OCI-LY7 (cell line): ENCODE results near the gene COL4A2. TPM values are rescaled to one million over a fixed set of nuclear protein-coding genes. Genes with fewer than 3 reads are reported as not detected.

ENCODE experiments used
- BruUV-seq: library from RNA; stranded (reverse); fragments of 400-500 nt; replicated peaks from 2 replicates; lab custom pipeline; 2021; lab: Mats Ljungman, UMichigan
- CTCF ChIA-PET: fragments of 300-600 bp; sonication (Branson Sonifier 250); formaldehyde crosslinking; loops from one replicate; lab custom pipeline; 2022; ENCODE audit warnings: antibody characterized with exemption; ENCODE audit not compliant: unreplicated experiment; lab: Charles Lee
- POLR2A ChIA-PET: fragments of 300-600 bp; sonication (Branson Sonifier 250); formaldehyde crosslinking; loops from one replicate; lab custom pipeline; 2022; ENCODE audit warnings: antibody characterized with exemption; lab: Charles Lee
- DNase-seq: peaks from one replicate; pipeline ENCODE4 v3.0.0-alpha.2; 2015; ENCODE audit warnings: low spot score
- H2AFZ ChIP-seq: fragments of 200-600 bp; sonication (generic), shearing (Covaris generic); 2 replicates; pipeline ENCODE4 v1.6.1; 2014; ENCODE audit warnings: mild to moderate bottlenecking, antibody characterized with exemption, low read length, moderate library complexity
- H3K27ac ChIP-seq: fragments of 200-600 bp; sonication (generic); 2 replicates; pipeline ENCODE4 v1.5.1; 2014; ENCODE audit warnings: mixed run types, low read depth, mild to moderate bottlenecking, moderate library complexity, low read length, inconsistent platforms; ENCODE audit not compliant: poor library complexity, severe bottlenecking
- H3K36me3 ChIP-seq: fragments of 200-600 bp; sonication (generic); 2 replicates; pipeline ENCODE4 v1.6.1; 2014; ENCODE audit warnings: mild to moderate bottlenecking, antibody characterized with exemption, low read length, moderate library complexity, mixed read lengths; ENCODE audit not compliant: insufficient read depth
- H3K4me1 ChIP-seq: fragments of 200-600 bp; sonication (generic); 2 replicates; pipeline ENCODE4 v1.5.1; 2014; ENCODE audit warnings: mild to moderate bottlenecking, low read length; ENCODE audit not compliant: insufficient read depth, poor library complexity, severe bottlenecking
- H3K4me2 ChIP-seq: fragments of 200-600 bp; sonication (generic); 2 replicates; pipeline ENCODE4 v1.6.1; 2014; ENCODE audit warnings: mild to moderate bottlenecking, low read length
- H3K4me3 ChIP-seq: fragments of 200-600 bp; sonication (generic); 2 replicates; pipeline ENCODE4 v1.5.1; 2014; ENCODE audit warnings: mild to moderate bottlenecking, low read depth, low read length; ENCODE audit not compliant: poor library complexity, severe bottlenecking
- H3K79me2 ChIP-seq: fragments of 200-600 bp; sonication (generic); 2 replicates; pipeline ENCODE4 v1.6.1; 2016; ENCODE audit warnings: low read depth, mild to moderate bottlenecking, low read length, moderate library complexity, mixed read lengths; ENCODE audit not compliant: insufficient read depth
- H3K9me2 ChIP-seq: fragments of 200-600 bp; sonication (generic); 2 replicates; pipeline ENCODE4 v1.6.1; 2016; ENCODE audit warnings: mild to moderate bottlenecking, low read length, mixed read lengths; ENCODE audit not compliant: insufficient read depth
- H3K9me3 ChIP-seq: fragments of 200-600 bp; sonication (generic); 2 replicates; pipeline ENCODE4 v1.6.1; 2014; ENCODE audit warnings: mild to moderate bottlenecking, mixed run types, low read length, mixed read lengths
- H4K20me1 ChIP-seq: fragments of 200-600 bp; sonication (generic); 2 replicates; pipeline ENCODE4 v1.6.1; 2014; ENCODE audit warnings: mild to moderate bottlenecking, antibody characterized with exemption, low read length, moderate library complexity, mixed read lengths; ENCODE audit not compliant: insufficient read depth
- CTCF ChIP-seq: fragments of 200-600 bp; sonication (generic); conservative IDR thresholded peaks from 2 replicates; pipeline ENCODE4 v1.5.1; 2014; ENCODE audit warnings: mild to moderate bottlenecking, antibody characterized with exemption, low read length, moderate library complexity, mixed read lengths
- EZH2phosphoT487 ChIP-seq: fragments of 200-600 bp; sonication (generic); IDR thresholded peaks from 2 replicates; pipeline ENCODE4 v1.6.1; 2018; ENCODE audit warnings: low read depth, borderline replicate concordance, mild to moderate bottlenecking, mixed run types, antibody characterized with exemption, low read length, moderate library complexity, mixed read lengths
- intact Hi-C: fragments of 100-400 bp; cut with micrococcal nuclease; formaldehyde crosslinking; loops from one replicate; pipeline ENCODE4 v1.10.0; 2022; ENCODE audit not compliant: unreplicated experiment
- total RNA-seq, 2 experiments: library from RNA; depleted of rRNA in 1 of 2; stranded (reverse); fragments of >200 nt in 1 of 2; shearing (Covaris generic) in 1 of 2; gene quantifications; 2 replicates each; pipeline ENCODE4 v1.2.3, GENCODE V29; 2014 to 2022

The COL4A2 gene
- total RNA-seq, 2 experiments from 2014 or later = 0.34 TPM; not detected in 1

- Histone ChIP-seq H3K9me2 (no peaks in the 10 kb centered on the region), H2AFZ (no peak overlapping the region), H3K27ac (no peak overlapping the region), H3K4me3 (no peak overlapping the region), H3K4me1 (no peaks in the 10 kb centered on the region), H3K4me2 (no peak overlapping the region), H3K79me2 (no peaks in the 10 kb centered on the region), H4K20me1 (no peaks in the 10 kb centered on the region), H3K9me3 (no peaks in the 10 kb centered on the region), H3K36me3 (no peaks in the 10 kb centered on the region)
- no TSS peak for BruUV-seq
- DNase-seq = no peak
- CTCF ChIA-PET = no interaction called here
- intact Hi-C loops = no loop called here
- TF ChIP-seq CTCF (no peak), EZH2phosphoT487 (no peak)
- POLR2A ChIA-PET = no interaction called here
Observed at GRCh38 chr13:110398564-110399507, 91.8 kb downstream of the COL4A2 start.

GRCh38 chr13:110399801-110400200 is 92.7 kb downstream of the COL4A2 start:
- CTCF ChIA-PET = no interaction called here
- no TSS peak for BruUV-seq
- intact Hi-C loops = no loop called here

More at GRCh38 chr13:110399801-110400200, 92.7 kb downstream of the COL4A2 start:
- Histone ChIP-seq H3K4me2 (no peak overlapping the region), H3K36me3 (no peaks in the 10 kb centered on the region), H2AFZ (no peak overlapping the region), H3K9me3 (no peaks in the 10 kb centered on the region), H3K9me2 (no peaks in the 10 kb centered on the region), H3K4me1 (no peaks in the 10 kb centered on the region), H4K20me1 (no peaks in the 10 kb centered on the region), H3K79me2 (no peaks in the 10 kb centered on the region), H3K27ac (no peak overlapping the region), H3K4me3 (no peak overlapping the region)
- POLR2A ChIA-PET = no interaction called here
- no peak for DNase-seq
- no peak for TF ChIP-seq CTCF
- no peak for TF ChIP-seq EZH2phosphoT487
